ENCODE measurements around the gene GP2. TPM values are rescaled to one million over a fixed set of nuclear protein-coding genes. Genes with fewer than 3 reads are reported as not detected.

GP2 gene
- polyA plus RNA-seq, 2 of the 4 experiments (the other 2 are of a cell fraction) = not detected

DNA sequence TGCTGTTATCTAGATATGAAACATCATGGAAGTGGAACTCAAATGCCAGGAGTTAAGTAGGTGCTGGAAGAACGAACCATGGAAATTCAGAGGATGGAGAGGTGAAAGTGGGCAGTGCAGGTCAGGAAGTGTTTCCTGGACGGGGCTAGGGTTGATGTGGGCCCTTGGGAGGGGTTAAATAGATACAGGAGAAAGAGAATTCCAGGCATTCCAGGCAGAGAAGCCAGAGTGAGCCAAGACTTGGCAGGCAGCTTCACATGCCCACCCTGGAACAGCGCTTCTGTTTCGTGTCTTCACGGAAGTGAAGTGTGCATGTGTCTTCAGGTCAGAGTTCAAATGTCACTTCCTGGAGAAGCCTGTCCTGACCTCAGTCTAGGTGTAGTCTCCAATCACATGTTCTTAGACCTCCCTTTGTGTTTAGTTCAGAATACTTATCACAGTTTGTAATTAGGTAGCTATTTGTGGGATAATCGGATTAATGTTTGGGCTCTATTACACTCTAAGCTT lies 41.3 kb downstream of the GP2 start:
- ChIA-PET POLR2A (no interaction called here), CTCF (interaction anchor here (7.5 to 19.2 kb wide), 2 partner anchors 14 to 375 kb away, joined by 53 to 316 read pairs; no protein-coding TSS in a partner anchor)
- Histone ChIP-seq H3K4me1 (no peaks in the 10 kb centered on the region), H3K4me3 (no peak overlapping the region), H3K9me3 (no peaks in the 10 kb centered on the region), H3K4me2 (no peak overlapping the region), H3K27ac (no peak overlapping the region)
- FAIRE-seq (no peak), DNase-seq (ENCODE audit: low read depth in 1 of 2, low spot score in 1 of 2) (no peak), ATAC-seq (no peak)
- 37% methylated on average over 6 of the region's 6 CpGs for WGBS (ENCODE audit: missing lambda C conversion rate)
- TF ChIP-seq KDM1A (IDR thresholded peaks at IDR 0.05; ENCODE audit: low read depth) (no peak), E2F6 (IDR thresholded peaks at IDR 0.05; ENCODE audit: borderline replicate concordance, low read depth) (no peak), PHF8 (IDR thresholded peaks at IDR 0.05; ENCODE audit: borderline replicate concordance, low read depth) (no peak), PBX3 (IDR thresholded peaks at IDR 0.05) (no peak), MAFK (IDR thresholded peaks at IDR 0.05; ENCODE audit: partially characterized antibody) (no peak), MAZ (IDR thresholded peaks at IDR 0.05; ENCODE audit: borderline replicate concordance, low read depth, low read length) (no peak), GATA3 (IDR thresholded peaks at IDR 0.05; ENCODE audit: borderline replicate concordance) (no peak), POLR2A (IDR thresholded peaks at IDR 0.05; ENCODE audit: low read length) (no peak), HOXB13 (CRISPR knock-in tag; IDR thresholded peaks at IDR 0.05; ENCODE audit: low read depth) (no peak), HOXA7 (CRISPR knock-in tag; IDR thresholded peaks at IDR 0.05) (no peak), CBX8 (IDR thresholded peaks at IDR 0.05) (no peak), ZC3H11A (IDR thresholded peaks at IDR 0.05) (no peak), BHLHE40 (IDR thresholded peaks at IDR 0.05; ENCODE audit: low read depth, low read length) (no peak), ZFP36 (IDR thresholded peaks at IDR 0.05; ENCODE audit: borderline replicate concordance, partially characterized antibody) (no peak), CHD2 (IDR thresholded peaks at IDR 0.05; ENCODE audit: low read length, partially characterized antibody) (no peak), RFX5 (IDR thresholded peaks at IDR 0.05) (no peak), NFE2L2 (conservative IDR thresholded peaks at IDR 0.05; ENCODE audit: low read length) (no peak)
- TF ChIP-seq, protein P1, sequence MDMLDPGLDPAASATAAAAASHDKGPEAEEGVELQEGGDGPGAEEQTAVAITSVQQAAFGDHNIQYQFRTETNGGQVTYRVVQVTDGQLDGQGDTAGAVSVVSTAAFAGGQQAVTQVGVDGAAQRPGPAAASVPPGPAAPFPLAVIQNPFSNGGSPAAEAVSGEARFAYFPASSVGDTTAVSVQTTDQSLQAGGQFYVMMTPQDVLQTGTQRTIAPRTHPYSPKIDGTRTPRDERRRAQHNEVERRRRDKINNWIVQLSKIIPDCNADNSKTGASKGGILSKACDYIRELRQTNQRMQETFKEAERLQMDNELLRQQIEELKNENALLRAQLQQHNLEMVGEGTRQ (IDR thresholded peaks at IDR 0.05) = no peak
- TF ChIP-seq, protein P2, sequence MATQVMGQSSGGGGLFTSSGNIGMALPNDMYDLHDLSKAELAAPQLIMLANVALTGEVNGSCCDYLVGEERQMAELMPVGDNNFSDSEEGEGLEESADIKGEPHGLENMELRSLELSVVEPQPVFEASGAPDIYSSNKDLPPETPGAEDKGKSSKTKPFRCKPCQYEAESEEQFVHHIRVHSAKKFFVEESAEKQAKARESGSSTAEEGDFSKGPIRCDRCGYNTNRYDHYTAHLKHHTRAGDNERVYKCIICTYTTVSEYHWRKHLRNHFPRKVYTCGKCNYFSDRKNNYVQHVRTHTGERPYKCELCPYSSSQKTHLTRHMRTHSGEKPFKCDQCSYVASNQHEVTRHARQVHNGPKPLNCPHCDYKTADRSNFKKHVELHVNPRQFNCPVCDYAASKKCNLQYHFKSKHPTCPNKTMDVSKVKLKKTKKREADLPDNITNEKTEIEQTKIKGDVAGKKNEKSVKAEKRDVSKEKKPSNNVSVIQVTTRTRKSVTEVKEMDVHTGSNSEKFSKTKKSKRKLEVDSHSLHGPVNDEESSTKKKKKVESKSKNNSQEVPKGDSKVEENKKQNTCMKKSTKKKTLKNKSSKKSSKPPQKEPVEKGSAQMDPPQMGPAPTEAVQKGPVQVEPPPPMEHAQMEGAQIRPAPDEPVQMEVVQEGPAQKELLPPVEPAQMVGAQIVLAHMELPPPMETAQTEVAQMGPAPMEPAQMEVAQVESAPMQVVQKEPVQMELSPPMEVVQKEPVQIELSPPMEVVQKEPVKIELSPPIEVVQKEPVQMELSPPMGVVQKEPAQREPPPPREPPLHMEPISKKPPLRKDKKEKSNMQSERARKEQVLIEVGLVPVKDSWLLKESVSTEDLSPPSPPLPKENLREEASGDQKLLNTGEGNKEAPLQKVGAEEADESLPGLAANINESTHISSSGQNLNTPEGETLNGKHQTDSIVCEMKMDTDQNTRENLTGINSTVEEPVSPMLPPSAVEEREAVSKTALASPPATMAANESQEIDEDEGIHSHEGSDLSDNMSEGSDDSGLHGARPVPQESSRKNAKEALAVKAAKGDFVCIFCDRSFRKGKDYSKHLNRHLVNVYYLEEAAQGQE (IDR thresholded peaks at IDR 0.05) = no peak
- TF ChIP-seq, protein P3, sequence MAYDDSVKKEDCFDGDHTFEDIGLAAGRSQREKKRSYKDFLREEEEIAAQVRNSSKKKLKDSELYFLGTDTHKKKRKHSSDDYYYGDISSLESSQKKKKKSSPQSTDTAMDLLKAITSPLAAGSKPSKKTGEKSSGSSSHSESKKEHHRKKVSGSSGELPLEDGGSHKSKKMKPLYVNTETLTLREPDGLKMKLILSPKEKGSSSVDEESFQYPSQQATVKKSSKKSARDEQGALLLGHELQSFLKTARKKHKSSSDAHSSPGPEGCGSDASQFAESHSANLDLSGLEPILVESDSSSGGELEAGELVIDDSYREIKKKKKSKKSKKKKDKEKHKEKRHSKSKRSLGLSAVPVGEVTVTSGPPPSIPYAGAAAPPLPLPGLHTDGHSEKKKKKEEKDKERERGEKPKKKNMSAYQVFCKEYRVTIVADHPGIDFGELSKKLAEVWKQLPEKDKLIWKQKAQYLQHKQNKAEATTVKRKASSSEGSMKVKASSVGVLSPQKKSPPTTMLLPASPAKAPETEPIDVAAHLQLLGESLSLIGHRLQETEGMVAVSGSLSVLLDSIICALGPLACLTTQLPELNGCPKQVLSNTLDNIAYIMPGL (CRISPR knock-in tag; IDR thresholded peaks at IDR 0.05; ENCODE audit: borderline replicate concordance) = no peak

Data from A549 (cell line).